ENCODE results near the gene CDADC1.
"Not testable (repeated sequence)": the region's sequence is repeated elsewhere in the genome, so short reads cannot be mapped to it uniquely, and the experiment has no call there.

Gene CDADC1

GRCh38 chr13:49287995-49288394 is 40.3 kb downstream of the CDADC1 start:
- Histone ChIP-seq H3K36me3 (ENCODE audit: control insufficient read depth in 2 of 2, insufficient read depth in 2 of 2, low read length in 2 of 2) (peaks cover 3 to 4% of the 10 kb centered on the region in 2 donors), H3K4me3 (ENCODE audit: low read length in 2 of 2) (no peak overlapping the region), H3K27me3 (ENCODE audit: control insufficient read depth in 2 of 2, insufficient read depth in 2 of 2, low read length in 2 of 2) (no peaks in the 10 kb centered on the region), H3K9ac (ENCODE audit: low read depth in 1 of 2, low read length in 2 of 2) (no peak overlapping the region), H3K9me3 (ENCODE audit: control insufficient read depth in 2 of 2, low read length in 2 of 2) (no peaks in the 10 kb centered on the region), H3K27ac (ENCODE audit: low read depth in 2 of 2, low read length in 2 of 2) (no peak overlapping the region), H3K4me1 (ENCODE audit: control insufficient read depth in 2 of 2, insufficient read depth in 2 of 2, low read length in 2 of 2) (no peaks in the 10 kb centered on the region)

- peaks cover 3 to 4% of the 10 kb centered on the region in 2 donors for H3K36me3 ChIP-seq (ENCODE audit: control insufficient read depth in 2 of 2, insufficient read depth in 2 of 2, low read length in 2 of 2)
These were observed 40.7 kb downstream of the CDADC1 start for GRCh38 chr13:49288458-49288857.

GRCh38 chr13:49292742-49293486 is 45.2 kb downstream of the CDADC1 start:
- H3K4me1 ChIP-seq (ENCODE audit: control insufficient read depth in 2 of 2, insufficient read depth in 2 of 2, low read length in 2 of 2) = no peaks in the 10 kb centered on the region
- no peak overlapping the region for H3K4me3 ChIP-seq (ENCODE audit: low read length in 2 of 2)
- H3K27me3 ChIP-seq (ENCODE audit: control insufficient read depth in 2 of 2, insufficient read depth in 2 of 2, low read length in 2 of 2) = no peaks in the 10 kb centered on the region
- H3K27ac ChIP-seq (ENCODE audit: low read depth in 2 of 2, low read length in 2 of 2) = no peak overlapping the region
- H3K36me3 ChIP-seq (ENCODE audit: control insufficient read depth in 2 of 2, insufficient read depth in 2 of 2, low read length in 2 of 2) = peaks cover 0 to 3% of the 10 kb centered on the region in 2 donors
- no peaks in the 10 kb centered on the region for H3K9me3 ChIP-seq (ENCODE audit: control insufficient read depth in 2 of 2, low read length in 2 of 2)
- no peak overlapping the region for H3K9ac ChIP-seq (ENCODE audit: low read depth in 1 of 2, low read length in 2 of 2)

More at GRCh38 chr13:49288458-49288857, 40.7 kb downstream of the CDADC1 start:
- H3K9me3 ChIP-seq (ENCODE audit: control insufficient read depth in 2 of 2, low read length in 2 of 2) = no peaks in the 10 kb centered on the region
- no peak overlapping the region for H3K9ac ChIP-seq (ENCODE audit: low read depth in 1 of 2, low read length in 2 of 2)
- no peaks in the 10 kb centered on the region for H3K27me3 ChIP-seq (ENCODE audit: control insufficient read depth in 2 of 2, insufficient read depth in 2 of 2, low read length in 2 of 2)
- no peak overlapping the region for H3K27ac ChIP-seq (ENCODE audit: low read depth in 2 of 2, low read length in 2 of 2)
- no peaks in the 10 kb centered on the region for H3K4me1 ChIP-seq (ENCODE audit: control insufficient read depth in 2 of 2, insufficient read depth in 2 of 2, low read length in 2 of 2)
- H3K4me3 ChIP-seq (ENCODE audit: low read length in 2 of 2) = no peak overlapping the region

GRCh38 chr13:49294723-49295122 is 47.0 kb downstream of the CDADC1 start:
- not testable (repeated sequence) for H3K27me3 ChIP-seq (ENCODE audit: control insufficient read depth in 2 of 2, insufficient read depth in 2 of 2, low read length in 2 of 2); H3K27ac ChIP-seq (ENCODE audit: low read depth in 2 of 2, low read length in 2 of 2); H3K9me3 ChIP-seq (ENCODE audit: control insufficient read depth in 2 of 2, low read length in 2 of 2); H3K36me3 ChIP-seq (ENCODE audit: control insufficient read depth in 2 of 2, insufficient read depth in 2 of 2, low read length in 2 of 2); H3K4me1 ChIP-seq (ENCODE audit: control insufficient read depth in 2 of 2, insufficient read depth in 2 of 2, low read length in 2 of 2); H3K4me3 ChIP-seq (ENCODE audit: low read length in 2 of 2); H3K9ac ChIP-seq (ENCODE audit: low read depth in 1 of 2, low read length in 2 of 2)

- H3K9me3 ChIP-seq (ENCODE audit: control insufficient read depth in 2 of 2, low read length in 2 of 2) = no peaks in the 10 kb centered on the region
- peaks cover 0 to 3% of the 10 kb centered on the region in 2 donors for H3K36me3 ChIP-seq (ENCODE audit: control insufficient read depth in 2 of 2, insufficient read depth in 2 of 2, low read length in 2 of 2)
- H3K27ac ChIP-seq (ENCODE audit: low read depth in 2 of 2, low read length in 2 of 2) = no peak overlapping the region
- no peak overlapping the region for H3K4me3 ChIP-seq (ENCODE audit: low read length in 2 of 2)
- H3K4me1 ChIP-seq (ENCODE audit: control insufficient read depth in 2 of 2, insufficient read depth in 2 of 2, low read length in 2 of 2) = no peaks in the 10 kb centered on the region
- no peaks in the 10 kb centered on the region for H3K27me3 ChIP-seq (ENCODE audit: control insufficient read depth in 2 of 2, insufficient read depth in 2 of 2, low read length in 2 of 2)
- H3K9ac ChIP-seq (ENCODE audit: low read depth in 1 of 2, low read length in 2 of 2) = no peak overlapping the region
These were observed 47.5 kb downstream of the CDADC1 start for GRCh38 chr13:49295244-49295643.

- H3K27ac ChIP-seq (ENCODE audit: low read depth in 2 of 2, low read length in 2 of 2) = no peak overlapping the region
- no peak overlapping the region for H3K4me3 ChIP-seq (ENCODE audit: low read length in 2 of 2)
These were observed 48.9 kb downstream of the CDADC1 start for GRCh38 chr13:49296659-49297058.

GRCh38 chr13:49297338-49297737 is 49.6 kb downstream of the CDADC1 start:
- no peaks in the 10 kb centered on the region for H3K27me3 ChIP-seq (ENCODE audit: control insufficient read depth in 2 of 2, insufficient read depth in 2 of 2, low read length in 2 of 2)
- H3K4me3 ChIP-seq (ENCODE audit: low read length in 2 of 2) = no peak overlapping the region
- no peak overlapping the region for H3K9ac ChIP-seq (ENCODE audit: low read depth in 1 of 2, low read length in 2 of 2)
- no peaks in the 10 kb centered on the region for H3K9me3 ChIP-seq (ENCODE audit: control insufficient read depth in 2 of 2, low read length in 2 of 2)
- peaks cover 0 to 3% of the 10 kb centered on the region in 2 donors for H3K36me3 ChIP-seq (ENCODE audit: control insufficient read depth in 2 of 2, insufficient read depth in 2 of 2, low read length in 2 of 2)
- peaks cover 0 to 3% of the 10 kb centered on the region in 2 donors for H3K4me1 ChIP-seq (ENCODE audit: control insufficient read depth in 2 of 2, insufficient read depth in 2 of 2, low read length in 2 of 2)
- H3K27ac ChIP-seq (ENCODE audit: low read depth in 2 of 2, low read length in 2 of 2) = no peak overlapping the region

More at GRCh38 chr13:49296659-49297058, 48.9 kb downstream of the CDADC1 start:
- Histone ChIP-seq H3K27me3 (ENCODE audit: control insufficient read depth in 2 of 2, insufficient read depth in 2 of 2, low read length in 2 of 2) (no peaks in the 10 kb centered on the region), H3K9ac (ENCODE audit: low read depth in 1 of 2, low read length in 2 of 2) (no peak overlapping the region), H3K36me3 (ENCODE audit: control insufficient read depth in 2 of 2, insufficient read depth in 2 of 2, low read length in 2 of 2) (peaks cover 0 to 3% of the 10 kb centered on the region in 2 donors), H3K9me3 (ENCODE audit: control insufficient read depth in 2 of 2, low read length in 2 of 2) (no peaks in the 10 kb centered on the region), H3K4me1 (ENCODE audit: control insufficient read depth in 2 of 2, insufficient read depth in 2 of 2, low read length in 2 of 2) (peaks cover 0 to 3% of the 10 kb centered on the region in 2 donors)

- Histone ChIP-seq H3K27ac (ENCODE audit: low read depth in 2 of 2, low read length in 2 of 2) (no peak overlapping the region), H3K9ac (ENCODE audit: low read depth in 1 of 2, low read length in 2 of 2) (no peak overlapping the region), H3K27me3 (ENCODE audit: control insufficient read depth in 2 of 2, insufficient read depth in 2 of 2, low read length in 2 of 2) (no peaks in the 10 kb centered on the region), H3K9me3 (ENCODE audit: control insufficient read depth in 2 of 2, low read length in 2 of 2) (no peaks in the 10 kb centered on the region), H3K4me3 (ENCODE audit: low read length in 2 of 2) (no peak overlapping the region), H3K4me1 (ENCODE audit: control insufficient read depth in 2 of 2, insufficient read depth in 2 of 2, low read length in 2 of 2) (peaks cover 0 to 3% of the 10 kb centered on the region in 2 donors), H3K36me3 (ENCODE audit: control insufficient read depth in 2 of 2, insufficient read depth in 2 of 2, low read length in 2 of 2) (no peaks in the 10 kb centered on the region)
These were observed 50.7 kb downstream of the CDADC1 start for GRCh38 chr13:49298416-49298815.

- H3K4me1 ChIP-seq (ENCODE audit: control insufficient read depth in 2 of 2, insufficient read depth in 2 of 2, low read length in 2 of 2) = peaks cover 0 to 3% of the 10 kb centered on the region in 2 donors
- no peak overlapping the region for H3K4me3 ChIP-seq (ENCODE audit: low read length in 2 of 2)
- H3K36me3 ChIP-seq (ENCODE audit: control insufficient read depth in 2 of 2, insufficient read depth in 2 of 2, low read length in 2 of 2) = no peaks in the 10 kb centered on the region
- no peaks in the 10 kb centered on the region for H3K27me3 ChIP-seq (ENCODE audit: control insufficient read depth in 2 of 2, insufficient read depth in 2 of 2, low read length in 2 of 2)
- H3K27ac ChIP-seq (ENCODE audit: low read depth in 2 of 2, low read length in 2 of 2) = no peak overlapping the region
- no peaks in the 10 kb centered on the region for H3K9me3 ChIP-seq (ENCODE audit: control insufficient read depth in 2 of 2, low read length in 2 of 2)
- no peak overlapping the region for H3K9ac ChIP-seq (ENCODE audit: low read depth in 1 of 2, low read length in 2 of 2)
These were observed 51.3 kb downstream of the CDADC1 start for GRCh38 chr13:49298903-49299605.

- no peak overlapping the region for H3K9ac ChIP-seq (ENCODE audit: low read depth in 1 of 2, low read length in 2 of 2)
- H3K36me3 ChIP-seq (ENCODE audit: control insufficient read depth in 2 of 2, insufficient read depth in 2 of 2, low read length in 2 of 2) = no peaks in the 10 kb centered on the region
- H3K4me1 ChIP-seq (ENCODE audit: control insufficient read depth in 2 of 2, insufficient read depth in 2 of 2, low read length in 2 of 2) = peaks cover 0 to 3% of the 10 kb centered on the region in 2 donors
- H3K27me3 ChIP-seq (ENCODE audit: control insufficient read depth in 2 of 2, insufficient read depth in 2 of 2, low read length in 2 of 2) = no peaks in the 10 kb centered on the region
- no peak overlapping the region for H3K27ac ChIP-seq (ENCODE audit: low read depth in 2 of 2, low read length in 2 of 2)
- no peak overlapping the region for H3K4me3 ChIP-seq (ENCODE audit: low read length in 2 of 2)
- no peaks in the 10 kb centered on the region for H3K9me3 ChIP-seq (ENCODE audit: control insufficient read depth in 2 of 2, low read length in 2 of 2)
These were observed 52.6 kb downstream of the CDADC1 start for GRCh38 chr13:49300276-49300675.

Measured in mucosa of rectum (tissue), 2 donors.